H1 (cell line): ENCODE results near the gene LRRC15. TPM values are rescaled to one million over a fixed set of nuclear protein-coding genes. Genes with fewer than 3 reads are reported as not detected.

Source experiments
- ASH2L ChIP-seq: fragments of 200-600, 300-600 bp; sonication (generic); IDR thresholded peaks from one replicate; pipeline ENCODE4 v1.7.1; 2017; ENCODE audit warnings: low read length
- CTCF ChIP-seq, 3 experiments: IDR thresholded peaks; 1 replicate in 2 of 3; 2 replicates in 1 of 3; pipeline versions ENCODE4 v1.5.1 to v1.6.1; 2011; ENCODE audit warnings: low read length in 3 of 3, mild to moderate bottlenecking in 3 of 3, inconsistent platforms in 2 of 3, low read depth in 1 of 3, moderate library complexity in 1 of 3; ENCODE audit not compliant: insufficient read depth in 1 of 3; ENCODE audit errors: control extremely low read depth in 1 of 3
- MAFK ChIP-seq: IDR thresholded peaks from 2 replicates; pipeline ENCODE4 v1.6.1; 2012; ENCODE audit warnings: low read depth, mild to moderate bottlenecking, improper control_type of control experiment, low read length
- RAD21 ChIP-seq, 2 experiments: IDR thresholded peaks in 1 of 2; conservative IDR thresholded peaks in 1 of 2; 2 replicates each; pipeline ENCODE4 v1.6.1; 2011; ENCODE audit warnings: low read depth in 2 of 2, low read length in 2 of 2, improper control_type of control experiment in 1 of 2, inconsistent platforms in 1 of 2, mild to moderate bottlenecking in 1 of 2, moderate library complexity in 1 of 2
- SIX5 ChIP-seq: IDR thresholded peaks from 2 replicates; pipeline ENCODE4 v1.6.1; 2011; ENCODE audit warnings: mild to moderate bottlenecking, low read depth, low read length
- TAF1 ChIP-seq: IDR thresholded peaks from 2 replicates; pipeline ENCODE4 v1.6.1; 2011; ENCODE audit warnings: mild to moderate bottlenecking, low read depth, low read length
- polyA plus RNA-seq, 7 experiments: library from polyadenylated mRNA; depleted of rRNA in 3 of 7; stranded (reverse) in 5 of 7; unstranded in 2 of 7; fragments of >200 nt in 5 of 7; fragments of 200-250 nt in 2 of 7; gene quantifications; 1 replicate in 5 of 7; 2 replicates in 1 of 7; 4 replicates in 1 of 7; pipeline versions ENCODE4 v1.2.1 to v1.2.3, GENCODE V29; 2011 to 2013; ENCODE audit warnings: missing spikeins in 2 of 7, mixed read lengths in 2 of 7
- total RNA-seq: library from RNA; stranded (reverse); fragmentation: NEBNext Ultra II Directional; extraction: Animal tissue kit (Norgen Biotek cat#: 25700); gene quantifications from 2 replicates; pipeline ENCODE4 v1.2.1, GENCODE V29; 2021
- TF ChIP-seq, protein P1 (sequence below): fragments of 300-600 bp; sonication (generic); IDR thresholded peaks from 2 replicates; pipeline ENCODE4 v1.7.1; 2012; ENCODE audit warnings: low read length, moderate library complexity, mild to moderate bottlenecking, inconsistent platforms; ENCODE audit not compliant: insufficient replicate concordance

The LRRC15 gene
- total and polyA plus RNA-seq, 2 of the 8 experiments (the other 6 are each of a cell fraction or from before 2014, with no cell fraction given), result 0.15 to 0.37 TPM

DNA sequence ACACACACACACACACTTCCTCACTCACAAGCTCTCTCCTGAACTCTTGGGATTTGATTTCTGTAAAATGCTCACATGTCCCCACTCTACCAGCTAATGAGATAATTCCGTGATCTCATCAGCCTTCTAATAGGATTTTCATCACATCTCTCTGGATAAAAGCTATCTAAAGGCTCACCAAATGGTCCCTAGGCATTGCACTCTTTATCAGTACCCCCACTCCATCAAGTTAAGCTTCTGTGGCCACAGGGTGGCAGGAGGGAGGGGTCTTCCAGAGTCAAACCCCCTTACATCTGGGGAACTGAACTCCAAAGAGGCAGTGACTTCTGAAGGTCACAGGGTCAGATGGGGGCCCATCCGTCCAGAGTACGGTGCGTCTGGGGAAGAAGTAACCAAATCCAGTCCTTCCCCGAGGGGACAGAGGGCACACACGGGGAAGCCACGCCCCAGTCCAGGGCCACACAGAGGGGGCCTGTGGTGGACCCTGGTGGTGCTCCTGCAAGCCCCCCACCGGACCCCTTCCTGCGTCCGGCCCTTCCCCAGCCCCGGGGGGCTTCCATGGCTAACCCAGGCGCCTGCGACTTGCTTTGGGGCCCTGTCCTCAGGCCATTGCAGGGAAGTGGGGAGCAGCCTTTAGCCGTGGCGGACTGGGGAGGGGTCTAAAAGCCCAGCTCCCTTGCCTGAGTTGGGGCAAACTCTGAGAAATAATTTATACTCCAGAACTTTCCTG lies 44.0 kb downstream of the LRRC15 start (continued):
- TF ChIP-seq, protein P1, sequence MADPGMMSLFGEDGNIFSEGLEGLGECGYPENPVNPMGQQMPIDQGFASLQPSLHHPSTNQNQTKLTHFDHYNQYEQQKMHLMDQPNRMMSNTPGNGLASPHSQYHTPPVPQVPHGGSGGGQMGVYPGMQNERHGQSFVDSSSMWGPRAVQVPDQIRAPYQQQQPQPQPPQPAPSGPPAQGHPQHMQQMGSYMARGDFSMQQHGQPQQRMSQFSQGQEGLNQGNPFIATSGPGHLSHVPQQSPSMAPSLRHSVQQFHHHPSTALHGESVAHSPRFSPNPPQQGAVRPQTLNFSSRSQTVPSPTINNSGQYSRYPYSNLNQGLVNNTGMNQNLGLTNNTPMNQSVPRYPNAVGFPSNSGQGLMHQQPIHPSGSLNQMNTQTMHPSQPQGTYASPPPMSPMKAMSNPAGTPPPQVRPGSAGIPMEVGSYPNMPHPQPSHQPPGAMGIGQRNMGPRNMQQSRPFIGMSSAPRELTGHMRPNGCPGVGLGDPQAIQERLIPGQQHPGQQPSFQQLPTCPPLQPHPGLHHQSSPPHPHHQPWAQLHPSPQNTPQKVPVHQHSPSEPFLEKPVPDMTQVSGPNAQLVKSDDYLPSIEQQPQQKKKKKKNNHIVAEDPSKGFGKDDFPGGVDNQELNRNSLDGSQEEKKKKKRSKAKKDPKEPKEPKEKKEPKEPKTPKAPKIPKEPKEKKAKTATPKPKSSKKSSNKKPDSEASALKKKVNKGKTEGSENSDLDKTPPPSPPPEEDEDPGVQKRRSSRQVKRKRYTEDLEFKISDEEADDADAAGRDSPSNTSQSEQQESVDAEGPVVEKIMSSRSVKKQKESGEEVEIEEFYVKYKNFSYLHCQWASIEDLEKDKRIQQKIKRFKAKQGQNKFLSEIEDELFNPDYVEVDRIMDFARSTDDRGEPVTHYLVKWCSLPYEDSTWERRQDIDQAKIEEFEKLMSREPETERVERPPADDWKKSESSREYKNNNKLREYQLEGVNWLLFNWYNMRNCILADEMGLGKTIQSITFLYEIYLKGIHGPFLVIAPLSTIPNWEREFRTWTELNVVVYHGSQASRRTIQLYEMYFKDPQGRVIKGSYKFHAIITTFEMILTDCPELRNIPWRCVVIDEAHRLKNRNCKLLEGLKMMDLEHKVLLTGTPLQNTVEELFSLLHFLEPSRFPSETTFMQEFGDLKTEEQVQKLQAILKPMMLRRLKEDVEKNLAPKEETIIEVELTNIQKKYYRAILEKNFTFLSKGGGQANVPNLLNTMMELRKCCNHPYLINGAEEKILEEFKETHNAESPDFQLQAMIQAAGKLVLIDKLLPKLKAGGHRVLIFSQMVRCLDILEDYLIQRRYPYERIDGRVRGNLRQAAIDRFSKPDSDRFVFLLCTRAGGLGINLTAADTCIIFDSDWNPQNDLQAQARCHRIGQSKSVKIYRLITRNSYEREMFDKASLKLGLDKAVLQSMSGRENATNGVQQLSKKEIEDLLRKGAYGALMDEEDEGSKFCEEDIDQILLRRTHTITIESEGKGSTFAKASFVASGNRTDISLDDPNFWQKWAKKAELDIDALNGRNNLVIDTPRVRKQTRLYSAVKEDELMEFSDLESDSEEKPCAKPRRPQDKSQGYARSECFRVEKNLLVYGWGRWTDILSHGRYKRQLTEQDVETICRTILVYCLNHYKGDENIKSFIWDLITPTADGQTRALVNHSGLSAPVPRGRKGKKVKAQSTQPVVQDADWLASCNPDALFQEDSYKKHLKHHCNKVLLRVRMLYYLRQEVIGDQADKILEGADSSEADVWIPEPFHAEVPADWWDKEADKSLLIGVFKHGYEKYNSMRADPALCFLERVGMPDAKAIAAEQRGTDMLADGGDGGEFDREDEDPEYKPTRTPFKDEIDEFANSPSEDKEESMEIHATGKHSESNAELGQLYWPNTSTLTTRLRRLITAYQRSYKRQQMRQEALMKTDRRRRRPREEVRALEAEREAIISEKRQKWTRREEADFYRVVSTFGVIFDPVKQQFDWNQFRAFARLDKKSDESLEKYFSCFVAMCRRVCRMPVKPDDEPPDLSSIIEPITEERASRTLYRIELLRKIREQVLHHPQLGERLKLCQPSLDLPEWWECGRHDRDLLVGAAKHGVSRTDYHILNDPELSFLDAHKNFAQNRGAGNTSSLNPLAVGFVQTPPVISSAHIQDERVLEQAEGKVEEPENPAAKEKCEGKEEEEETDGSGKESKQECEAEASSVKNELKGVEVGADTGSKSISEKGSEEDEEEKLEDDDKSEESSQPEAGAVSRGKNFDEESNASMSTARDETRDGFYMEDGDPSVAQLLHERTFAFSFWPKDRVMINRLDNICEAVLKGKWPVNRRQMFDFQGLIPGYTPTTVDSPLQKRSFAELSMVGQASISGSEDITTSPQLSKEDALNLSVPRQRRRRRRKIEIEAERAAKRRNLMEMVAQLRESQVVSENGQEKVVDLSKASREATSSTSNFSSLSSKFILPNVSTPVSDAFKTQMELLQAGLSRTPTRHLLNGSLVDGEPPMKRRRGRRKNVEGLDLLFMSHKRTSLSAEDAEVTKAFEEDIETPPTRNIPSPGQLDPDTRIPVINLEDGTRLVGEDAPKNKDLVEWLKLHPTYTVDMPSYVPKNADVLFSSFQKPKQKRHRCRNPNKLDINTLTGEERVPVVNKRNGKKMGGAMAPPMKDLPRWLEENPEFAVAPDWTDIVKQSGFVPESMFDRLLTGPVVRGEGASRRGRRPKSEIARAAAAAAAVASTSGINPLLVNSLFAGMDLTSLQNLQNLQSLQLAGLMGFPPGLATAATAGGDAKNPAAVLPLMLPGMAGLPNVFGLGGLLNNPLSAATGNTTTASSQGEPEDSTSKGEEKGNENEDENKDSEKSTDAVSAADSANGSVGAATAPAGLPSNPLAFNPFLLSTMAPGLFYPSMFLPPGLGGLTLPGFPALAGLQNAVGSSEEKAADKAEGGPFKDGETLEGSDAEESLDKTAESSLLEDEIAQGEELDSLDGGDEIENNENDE, result no peak
- TF ChIP-seq RAD21 (IDR thresholded peaks at IDR 0.05 in 1 of 2, conservative IDR thresholded peaks at IDR 0.05 in 1 of 2; ENCODE audit: low read depth in 2 of 2, low read length in 2 of 2) (no peak; a peak in 1 of 4 replicates), CTCF (IDR thresholded peaks at IDR 0.05; ENCODE audit: control extremely low read depth in 1 of 3, insufficient read depth in 1 of 3, low read depth in 1 of 3, low read length in 3 of 3) (0 out of 4 replicates have a peak, but pooled peaks of 1 of the 3 experiments have one; percentile 2), TAF1 (no peak), ASH2L (no peak), MAFK (no peak), SIX5 (no peak)
